Activated T-helper 1 cell treated with anti-CD3 and anti-CD28 coated beads, Interleukin-12 subunit alpha, Interleukin-12 subunit beta, Interleukin-2, Interleukin-4 antibody, amounts not matched to agents 30 ng/mL and 10 ng/mL and 1 ng/mL, durations not matched to agents 14 hours and 24 hours and 36 hours (primary cell): Measurements from ENCODE around the gene SDS. TPM values are rescaled to one million over a fixed set of nuclear protein-coding genes. Genes with fewer than 3 reads are reported as not detected.

ENCODE experiments used
- DNase-seq: peaks from one replicate; pipeline ENCODE4 v3.0.0; 2021; ENCODE audit warnings: low spot score
- H3K27ac Mint-ChIP-seq: one replicate; pipeline ENCODE4 v1.8.0; 2021; ENCODE audit warnings: mild to moderate bottlenecking, mixed read lengths
- H3K27me3 Mint-ChIP-seq: one replicate; pipeline ENCODE4 v1.8.0; 2022; ENCODE audit warnings: mild to moderate bottlenecking, moderate library complexity, mixed read lengths; ENCODE audit not compliant: insufficient read depth
- H3K36me3 Mint-ChIP-seq: one replicate; pipeline ENCODE4 v1.8.0; 2021; ENCODE audit warnings: low read depth, mixed read lengths
- H3K4me1 Mint-ChIP-seq: one replicate; pipeline ENCODE4 v1.8.0; 2021; ENCODE audit warnings: low read depth, mixed read lengths
- H3K4me3 Mint-ChIP-seq: one replicate; pipeline ENCODE4 v1.8.0; 2021; ENCODE audit warnings: mild to moderate bottlenecking, moderate library complexity, mixed read lengths
- H3K9me3 Mint-ChIP-seq: one replicate; pipeline ENCODE4 v1.8.0; 2021; ENCODE audit warnings: mixed read lengths
- intact Hi-C: fragments of 100-400 bp; cut with micrococcal nuclease; formaldehyde crosslinking; loops from one replicate; pipeline ENCODE4 v1.15.1; 2024
- total RNA-seq: library from RNA; stranded (reverse); gene quantifications from 2 replicates; pipeline ENCODE4 v1.2.3, GENCODE V29; 2022

The SDS gene
- total RNA-seq, 1 donor from 2014 or later: not detected

DNA sequence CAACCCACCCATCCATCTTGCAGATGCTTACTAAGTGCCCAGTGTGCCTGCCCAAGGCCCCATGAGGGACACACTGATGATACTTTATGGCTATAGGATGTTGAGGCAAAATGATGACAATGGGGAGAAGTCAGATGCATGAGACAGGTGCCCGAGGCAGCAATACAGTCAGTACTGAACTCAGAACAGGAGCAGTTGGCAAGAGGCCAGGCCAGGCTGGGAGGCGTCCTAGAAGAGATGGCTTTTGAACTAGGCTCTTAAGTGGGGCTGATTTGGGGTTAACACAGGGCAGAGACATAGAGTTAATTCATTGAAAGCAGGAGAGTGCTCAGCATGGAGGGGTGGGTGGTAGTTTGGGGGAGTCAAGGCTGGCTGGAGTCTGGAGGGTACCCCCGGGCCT, 29.7 kb downstream of the SDS start:
- DNase-seq: no peak
- Mint-ChIP-seq H3K4me1 (peaks cover 7% of the 10 kb centered on the region), H3K27ac (no peak overlapping the region), H3K9me3 (no peaks in the 10 kb centered on the region), H3K27me3 (no peaks in the 10 kb centered on the region), H3K36me3 (peaks cover 9% of the 10 kb centered on the region), H3K4me3 (no peak overlapping the region)
- intact Hi-C loops: no loop called here

DNA sequence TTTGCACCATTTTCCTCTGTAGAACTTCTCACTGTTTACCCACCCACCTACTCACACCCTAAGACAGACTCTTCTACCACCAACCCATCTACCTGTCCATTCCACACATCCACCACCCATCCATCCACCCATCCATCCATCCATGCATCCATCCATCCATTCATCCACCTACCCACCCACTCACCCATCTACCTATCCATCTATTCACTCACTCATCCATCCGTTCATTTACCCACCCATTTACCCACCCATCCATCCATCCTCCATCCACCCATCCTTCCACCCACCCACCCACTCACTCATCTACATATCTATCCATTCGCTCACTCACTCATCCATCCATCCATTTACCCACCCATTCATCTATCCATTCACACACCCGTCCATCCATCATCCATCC, 30.2 kb downstream of the SDS start:
- Mint-ChIP-seq H3K4me1 (peaks cover 7% of the 10 kb centered on the region), H3K4me3 (no peak overlapping the region), H3K36me3 (peaks cover 9% of the 10 kb centered on the region), H3K27ac (no peak overlapping the region), H3K9me3 (no peaks in the 10 kb centered on the region), H3K27me3 (no peaks in the 10 kb centered on the region)
- intact Hi-C loops: no loop called here
- DNase-seq: no peak

DNA sequence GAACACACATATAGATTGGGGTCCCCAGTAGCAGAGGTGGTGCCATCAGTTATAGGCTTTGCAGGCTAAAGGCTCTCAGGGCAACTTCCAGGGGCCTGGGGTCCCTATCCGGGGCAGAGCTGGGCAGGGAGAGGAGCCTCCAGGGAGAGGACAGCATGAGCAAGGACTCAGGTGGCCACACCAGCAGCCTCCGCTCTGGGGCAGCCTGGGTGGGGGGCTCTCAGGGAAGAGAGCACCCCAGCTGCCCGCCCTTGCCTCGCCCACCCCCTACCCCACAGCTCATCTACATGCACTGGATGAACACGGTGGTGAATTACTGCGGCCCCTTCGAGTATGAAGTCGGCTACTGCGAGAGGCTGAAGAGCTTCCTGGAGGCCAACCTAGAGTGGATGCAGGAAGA, 31.3 kb downstream of the SDS start:
- no peak overlapping the region for H3K27ac Mint-ChIP-seq

DNA sequence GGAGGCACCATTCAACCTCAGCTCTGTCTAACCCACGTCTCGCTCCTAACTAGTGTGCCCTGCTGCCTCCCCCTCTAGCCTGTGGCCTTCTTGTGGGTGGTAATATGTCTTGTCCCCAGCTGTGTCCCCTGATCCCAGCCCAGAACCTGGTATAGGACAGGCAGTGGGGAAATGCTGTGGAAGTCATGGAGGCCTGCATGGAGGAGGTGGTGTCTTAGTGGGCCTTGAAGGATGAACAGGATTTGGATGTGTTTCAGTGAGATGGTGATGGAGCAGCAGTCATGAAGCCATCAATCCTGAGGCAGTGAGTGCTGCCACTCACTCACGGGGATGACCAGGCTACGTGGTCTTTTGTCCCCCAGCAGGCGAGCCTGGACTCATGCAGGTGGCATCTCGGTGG, 31.9 kb downstream of the SDS start:
- peaks cover 6% of the 10 kb centered on the region for H3K36me3 Mint-ChIP-seq
- no peak for DNase-seq
- no peaks in the 10 kb centered on the region for H3K9me3 Mint-ChIP-seq
- no peaks in the 10 kb centered on the region for H3K27me3 Mint-ChIP-seq
- H3K4me3 Mint-ChIP-seq: no peak overlapping the region
- peaks cover 7% of the 10 kb centered on the region for H3K4me1 Mint-ChIP-seq
- intact Hi-C loops: no loop called here
- no peak overlapping the region for H3K27ac Mint-ChIP-seq

More for the DNA sequence above, 31.3 kb downstream of the SDS start:
- DNase-seq: no peak
- intact Hi-C loops: no loop called here
- Mint-ChIP-seq H3K4me1 (peaks cover 7% of the 10 kb centered on the region), H3K4me3 (no peak overlapping the region), H3K27me3 (no peaks in the 10 kb centered on the region), H3K36me3 (peaks cover 9% of the 10 kb centered on the region), H3K9me3 (no peaks in the 10 kb centered on the region)

DNA sequence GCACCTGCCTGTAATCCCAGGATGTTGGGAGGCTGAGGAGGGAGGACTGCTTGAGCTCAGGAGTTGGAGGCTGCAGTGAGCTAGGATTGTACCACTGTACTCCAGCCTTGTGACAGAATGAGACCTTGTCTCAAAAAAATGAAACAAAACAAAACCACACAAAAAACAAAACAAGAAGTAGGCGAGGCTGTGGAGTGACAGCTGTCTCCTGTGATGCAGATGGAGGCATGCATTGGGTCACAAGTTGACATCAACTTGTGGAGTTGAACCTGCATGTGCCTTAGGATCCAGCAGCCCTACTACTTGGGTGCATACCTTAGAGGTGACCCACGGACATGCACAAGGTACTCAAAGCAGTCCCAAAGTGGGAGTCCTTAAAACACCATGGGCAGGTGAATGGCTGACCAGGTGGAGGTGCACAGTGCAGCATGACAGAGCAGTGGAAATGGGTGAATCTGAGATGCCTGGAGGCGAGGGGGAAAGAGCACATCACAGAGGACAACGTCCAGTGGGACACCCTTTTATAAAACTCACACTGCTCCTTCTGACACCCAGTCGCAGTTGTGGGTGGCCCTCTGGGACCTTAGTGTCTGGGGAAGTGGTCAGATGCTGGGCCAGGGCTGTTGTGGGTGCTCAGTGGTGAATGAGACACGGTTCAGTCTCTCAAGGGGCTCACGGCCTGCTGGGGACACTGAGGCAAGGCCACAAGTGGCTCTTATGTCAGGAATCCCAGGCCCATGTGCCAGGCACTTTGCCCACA, 32.6 kb downstream of the SDS start:
- H3K4me1 Mint-ChIP-seq: peaks cover 7% of the 10 kb centered on the region
- no peaks in the 10 kb centered on the region for H3K27me3 Mint-ChIP-seq
- no peak for DNase-seq
- no peaks in the 10 kb centered on the region for H3K9me3 Mint-ChIP-seq
- intact Hi-C loops: no loop called here
- H3K36me3 Mint-ChIP-seq: peaks cover 6% of the 10 kb centered on the region
- no peak overlapping the region for H3K27ac Mint-ChIP-seq
- H3K4me3 Mint-ChIP-seq: no peak overlapping the region

DNA sequence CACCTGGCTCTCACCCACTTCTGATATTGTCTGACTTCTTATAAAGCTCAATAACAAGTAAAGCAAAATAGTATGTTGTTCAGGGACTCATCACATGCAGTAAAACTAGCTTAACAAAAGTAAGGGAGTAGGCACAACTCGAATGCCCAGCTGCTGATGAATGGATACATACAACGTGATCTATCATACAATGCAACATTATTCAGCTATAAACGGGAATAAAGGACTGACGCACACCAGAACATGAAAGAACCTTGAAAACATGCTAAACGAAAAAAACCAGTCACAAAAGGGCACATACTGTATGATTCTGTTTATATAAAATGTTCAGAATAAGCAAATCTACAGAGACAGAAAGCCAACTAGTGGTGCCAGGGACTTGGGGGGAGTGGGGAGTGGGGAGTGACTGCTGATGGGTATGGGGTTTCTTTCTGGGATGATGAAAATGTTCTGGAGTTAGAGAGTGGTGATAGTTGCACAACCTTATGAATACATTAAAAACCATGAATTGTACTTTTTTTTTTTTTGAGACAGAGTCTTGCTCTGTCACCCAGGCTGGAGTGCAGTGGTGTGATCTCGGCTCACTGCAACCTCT, 34.2 kb downstream of the SDS start:
- Mint-ChIP-seq H3K27me3 (no peaks in the 10 kb centered on the region), H3K4me1 (peaks cover 7% of the 10 kb centered on the region), H3K27ac (no peak overlapping the region), H3K4me3 (no peak overlapping the region), H3K9me3 (no peaks in the 10 kb centered on the region), H3K36me3 (peaks cover 1% of the 10 kb centered on the region)
- no peak for DNase-seq
- intact Hi-C loops: no loop called here

DNA sequence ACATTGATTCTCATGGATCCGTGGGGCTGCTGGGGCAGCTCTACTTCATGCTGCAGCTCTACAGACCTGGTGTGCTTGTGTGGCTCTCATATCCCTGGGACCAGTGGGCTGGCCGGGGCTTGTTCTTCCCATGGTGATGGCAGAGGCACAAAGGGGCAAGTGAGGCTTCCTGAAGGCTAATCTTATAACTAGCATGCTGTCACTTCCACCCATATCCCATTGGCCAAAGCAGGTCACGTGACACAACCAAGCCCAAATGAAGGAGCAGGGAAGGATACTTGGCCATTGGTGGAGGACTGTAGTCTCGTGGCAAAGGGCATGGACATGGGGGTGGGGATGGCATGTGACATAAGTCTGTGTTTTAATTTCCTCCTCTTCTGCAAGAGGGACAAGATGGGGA, 35.4 kb downstream of the SDS start:
- Mint-ChIP-seq H3K4me3 (no peak overlapping the region), H3K27me3 (no peaks in the 10 kb centered on the region), H3K9me3 (no peaks in the 10 kb centered on the region), H3K27ac (no peak overlapping the region), H3K36me3 (no peaks in the 10 kb centered on the region), H3K4me1 (peaks cover 7% of the 10 kb centered on the region)
- intact Hi-C loops: no loop called here
- no peak for DNase-seq

DNA sequence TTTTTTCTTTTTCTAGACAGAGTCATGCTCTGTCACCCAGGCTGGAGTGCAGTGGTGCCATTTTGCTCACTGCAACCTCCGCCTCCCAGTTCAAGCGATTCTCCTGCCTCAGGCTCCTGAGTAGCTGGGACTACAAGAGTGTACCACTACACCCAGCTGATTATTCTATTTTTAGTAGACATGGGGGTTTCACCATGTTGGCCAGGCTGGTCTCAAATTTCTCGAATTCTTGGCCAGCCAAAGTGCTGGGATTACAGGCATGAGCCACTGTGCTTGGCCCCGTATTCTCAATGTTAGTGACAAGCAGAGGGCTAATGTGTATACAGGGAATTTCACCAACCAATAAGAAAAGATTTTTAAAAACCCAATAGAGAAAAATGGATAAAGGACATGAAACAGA, 36.9 kb downstream of the SDS start:
- intact Hi-C loops: no loop called here
- Mint-ChIP-seq H3K36me3 (no peaks in the 10 kb centered on the region), H3K9me3 (no peaks in the 10 kb centered on the region), H3K4me1 (peaks cover 7% of the 10 kb centered on the region), H3K4me3 (no peak overlapping the region), H3K27me3 (no peaks in the 10 kb centered on the region), H3K27ac (no peak overlapping the region)
- no peak for DNase-seq

DNA sequence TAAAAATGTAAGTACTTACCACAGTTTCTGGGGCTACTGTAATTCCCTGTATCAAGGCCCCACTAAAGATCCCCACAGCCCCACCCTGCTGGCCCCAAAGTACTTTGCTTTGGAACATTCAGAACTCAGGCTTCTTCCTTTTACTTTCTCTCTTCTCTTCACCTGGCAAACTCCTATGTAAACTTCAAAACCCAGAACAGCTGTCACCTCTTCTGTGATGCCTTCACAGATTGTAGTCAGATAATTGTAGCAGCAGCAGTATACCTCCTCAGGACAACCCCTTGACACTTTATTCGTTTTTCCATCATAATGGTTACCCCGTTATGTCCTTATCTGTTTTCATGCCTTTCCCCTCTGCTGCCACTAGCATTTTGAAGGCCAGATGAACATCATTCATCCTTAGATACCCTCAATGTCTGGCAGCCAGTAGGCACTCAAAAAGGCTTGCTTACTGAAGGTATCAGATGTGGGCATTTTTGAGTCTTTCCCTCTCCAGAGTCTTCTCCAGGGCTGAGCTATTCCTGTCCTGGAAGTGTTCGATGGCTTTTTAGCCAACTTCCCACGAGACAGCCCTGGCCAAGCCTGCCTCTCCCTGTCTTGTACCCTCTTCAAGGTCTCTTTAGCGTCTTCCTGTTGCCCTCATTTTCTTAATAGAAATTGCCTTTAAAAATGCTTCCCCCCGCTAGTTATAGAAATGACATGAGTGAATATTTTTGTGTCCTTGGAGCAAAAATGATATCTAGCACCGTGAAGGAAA, 37.9 kb downstream of the SDS start:
- intact Hi-C loops: no loop called here
- Mint-ChIP-seq H3K4me3 (no peak overlapping the region), H3K27me3 (no peaks in the 10 kb centered on the region), H3K27ac (no peak overlapping the region), H3K36me3 (peaks cover 3% of the 10 kb centered on the region), H3K9me3 (no peaks in the 10 kb centered on the region), H3K4me1 (peaks cover 3% of the 10 kb centered on the region)
- no peak for DNase-seq

DNA sequence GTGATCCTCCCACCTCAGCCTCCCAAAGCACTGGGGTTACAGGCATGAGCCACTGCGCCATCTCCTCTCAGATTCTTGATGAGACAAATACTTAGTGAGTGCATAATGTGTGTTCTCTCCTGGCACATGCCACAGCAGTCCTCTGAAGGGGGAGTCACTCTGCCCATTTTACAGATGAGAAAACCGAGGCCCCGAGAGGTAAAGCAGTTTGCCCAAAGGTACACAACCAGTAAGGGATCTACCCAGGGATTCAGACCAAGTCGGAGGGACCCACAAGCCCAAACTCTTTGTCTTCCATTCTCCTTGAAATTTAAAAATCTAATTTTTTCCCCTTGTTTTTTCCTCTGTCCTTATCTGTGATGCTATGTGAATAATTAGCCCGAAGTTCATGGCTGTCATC, 39.0 kb downstream of the SDS start:
- Mint-ChIP-seq H3K9me3 (no peaks in the 10 kb centered on the region), H3K4me1 (peaks cover 5% of the 10 kb centered on the region), H3K27ac (no peak overlapping the region), H3K27me3 (no peaks in the 10 kb centered on the region), H3K36me3 (peaks cover 3% of the 10 kb centered on the region), H3K4me3 (no peak overlapping the region)
- intact Hi-C loops: no loop called here
- no peak for DNase-seq

DNA sequence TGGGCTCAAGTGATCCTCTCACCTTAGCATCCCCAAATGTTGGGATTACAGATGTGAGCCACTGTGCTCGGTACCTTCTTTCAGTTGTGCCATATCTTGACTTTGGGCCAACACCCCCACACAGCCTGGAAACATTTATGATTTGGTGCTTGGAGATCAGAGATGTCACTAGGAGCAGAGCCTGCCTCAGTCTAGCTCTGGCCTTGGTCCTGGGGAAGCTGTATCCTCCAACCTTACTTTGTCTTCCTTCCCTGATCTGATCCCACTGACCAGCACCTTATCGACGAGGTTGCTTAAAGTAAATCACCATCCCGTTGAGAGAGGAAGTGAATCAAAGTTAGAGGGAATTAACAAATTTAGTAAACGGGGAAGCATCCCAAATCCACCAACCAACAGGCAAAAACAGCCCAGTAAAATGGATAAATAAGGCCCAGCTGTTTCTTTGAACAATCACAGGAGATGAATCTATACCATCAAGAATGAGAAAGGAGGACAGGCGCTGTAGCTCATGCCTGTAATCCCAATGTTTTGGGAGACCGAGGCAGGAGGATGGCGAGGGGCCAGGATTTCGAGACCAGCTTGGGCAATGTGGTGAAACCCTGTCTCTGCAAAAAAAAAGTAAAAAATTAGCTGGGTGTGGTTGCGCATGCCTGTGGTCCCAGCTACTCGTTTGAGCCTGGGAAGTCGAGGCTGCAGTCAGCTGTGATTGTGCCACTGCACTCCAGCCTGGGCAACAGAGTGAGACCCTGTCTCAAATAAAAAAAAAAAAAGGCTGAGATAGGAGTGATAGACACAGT, 41.9 kb downstream of the SDS start:
- Mint-ChIP-seq H3K4me1 (peaks cover 13% of the 10 kb centered on the region), H3K9me3 (no peaks in the 10 kb centered on the region), H3K36me3 (peaks cover 3% of the 10 kb centered on the region), H3K27me3 (no peaks in the 10 kb centered on the region), H3K4me3 (no peak overlapping the region), H3K27ac (no peak overlapping the region)
- no peak for DNase-seq
- intact Hi-C loops: no loop called here

DNA sequence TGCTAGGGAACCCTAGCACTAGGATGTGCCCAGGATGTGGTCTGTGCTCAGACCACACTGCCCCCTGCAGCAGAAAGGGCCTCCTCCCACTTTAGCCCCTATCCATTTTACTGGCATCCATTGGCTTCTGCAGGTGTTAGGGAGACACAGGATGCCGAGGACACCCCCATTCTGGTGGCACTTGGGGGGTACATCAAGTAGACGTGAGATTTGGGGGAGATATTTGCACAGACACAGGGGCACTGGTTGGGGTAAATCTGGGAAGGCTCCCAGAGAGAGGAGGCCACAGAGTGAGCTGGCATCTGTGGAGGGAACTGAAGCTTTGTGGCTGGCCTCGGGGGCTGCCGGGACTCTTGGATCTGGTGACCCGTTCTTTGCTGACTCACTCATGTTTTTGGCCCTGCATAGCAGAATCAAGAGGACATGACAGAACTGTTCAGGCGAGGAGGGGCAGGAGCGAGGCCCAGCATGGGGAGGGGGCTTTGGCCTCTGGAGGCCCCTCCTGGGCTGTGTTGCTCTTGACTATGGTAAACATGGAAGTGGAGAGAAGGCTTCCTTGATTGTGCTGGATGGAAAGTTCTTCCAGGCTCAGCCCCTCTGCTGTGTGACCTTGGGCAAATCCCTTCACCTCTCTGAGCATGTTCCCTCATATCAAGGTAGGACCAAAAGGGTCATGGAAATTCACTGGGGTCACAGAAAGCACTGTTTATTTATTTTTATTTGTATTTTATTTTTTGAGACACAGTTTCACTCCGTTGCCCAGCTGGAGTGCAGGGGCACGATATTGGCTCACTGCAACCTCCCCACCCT, 43.5 kb downstream of the SDS start:
- peaks cover 3% of the 10 kb centered on the region for H3K36me3 Mint-ChIP-seq
- H3K9me3 Mint-ChIP-seq: no peaks in the 10 kb centered on the region
- H3K4me3 Mint-ChIP-seq: peak overlapping the region; percentile 89
- H3K27me3 Mint-ChIP-seq: peaks cover 4% of the 10 kb centered on the region
- H3K4me1 Mint-ChIP-seq: peaks cover 13% of the 10 kb centered on the region
- intact Hi-C loops: loop anchor here (2.0 to 5.0 kb wide), 4 partner anchors 63 to 607 kb away; partner anchors contain the start of genes OAS2, RBM19 and SDSL
- no peak for DNase-seq
- no peak overlapping the region for H3K27ac Mint-ChIP-seq
